ENCODE data around the gene RNF187.
"Not testable (repeated sequence)": the region's sequence is repeated elsewhere in the genome, so short reads cannot be mapped to it uniquely, and the experiment has no call there.

Gene RNF187

DNA sequence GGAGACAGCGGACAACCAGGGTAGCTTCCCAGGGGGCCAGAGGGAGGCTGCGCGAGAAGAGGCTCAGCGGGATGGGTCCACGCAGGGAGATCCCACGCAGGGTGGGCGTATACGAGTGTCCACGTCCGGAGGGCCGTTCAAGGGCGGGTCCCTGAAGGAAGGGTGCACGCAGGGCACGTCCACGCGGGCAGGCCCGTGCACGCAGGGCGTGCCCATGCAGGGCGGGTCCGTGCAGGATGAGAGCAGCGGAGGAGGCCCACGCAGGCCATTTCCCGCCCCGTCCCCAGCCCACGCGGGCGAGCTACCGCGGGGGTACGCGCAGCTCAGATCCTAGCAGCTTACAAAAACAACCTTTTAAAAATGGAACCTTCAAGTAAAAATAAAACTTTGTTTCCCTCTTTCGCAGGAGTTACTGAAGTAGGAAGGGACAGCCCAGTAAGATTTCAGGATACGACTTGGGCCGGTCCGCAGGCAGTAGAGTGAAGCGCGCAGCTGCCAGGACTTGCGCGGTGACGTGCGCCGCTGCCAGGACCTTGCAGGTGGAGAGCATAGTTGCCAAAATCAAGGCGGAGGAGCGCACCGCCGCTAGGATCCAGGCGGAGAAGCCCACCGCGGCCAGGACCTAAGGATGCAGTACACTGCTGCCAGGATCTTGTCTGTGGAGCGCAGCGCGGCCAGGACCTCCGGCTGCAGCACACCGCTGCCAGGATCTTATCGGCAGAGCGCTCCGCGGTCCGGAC, 416 bp upstream of the RNF187 start:
- peak; percentile 56 to 66 for DNase-seq (ENCODE audit: low read depth in 2 of 2)

DNA sequence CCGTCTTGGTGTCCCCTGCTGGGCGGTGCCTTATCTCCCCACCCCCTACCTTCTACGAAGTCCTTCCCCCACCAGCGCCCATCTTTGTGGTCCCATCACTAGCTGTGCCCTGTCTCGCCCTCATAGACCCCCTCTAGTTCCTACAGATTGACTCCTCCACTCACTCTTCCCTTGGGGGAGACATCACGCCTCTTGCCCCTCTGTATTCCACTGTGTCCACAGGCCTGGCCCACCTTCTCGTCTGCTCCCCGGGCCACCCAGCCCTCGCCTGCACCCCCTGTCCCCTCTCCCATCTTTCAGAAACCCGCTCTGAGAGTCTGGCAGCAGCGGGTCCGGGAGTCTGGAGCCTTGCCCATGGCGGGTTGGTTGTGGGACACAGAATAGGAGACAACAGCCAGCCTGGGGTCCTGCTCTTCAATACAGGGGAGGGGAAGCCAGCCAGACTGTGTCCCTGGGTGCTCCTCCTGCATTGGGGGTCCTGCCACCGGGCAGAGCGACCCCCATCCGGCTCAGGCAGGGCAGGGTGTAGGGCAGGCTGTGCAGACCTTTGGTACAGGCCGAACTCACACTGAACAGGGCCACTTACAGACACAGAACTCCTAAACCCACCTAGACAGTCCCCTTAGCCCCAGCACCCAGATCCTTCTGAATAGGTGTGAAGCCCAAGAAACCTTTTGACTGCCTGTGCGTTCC, 1.1 kb downstream of the RNF187 start:
- DNase-seq (ENCODE audit: low read depth in 2 of 2), result no peak

DNA sequence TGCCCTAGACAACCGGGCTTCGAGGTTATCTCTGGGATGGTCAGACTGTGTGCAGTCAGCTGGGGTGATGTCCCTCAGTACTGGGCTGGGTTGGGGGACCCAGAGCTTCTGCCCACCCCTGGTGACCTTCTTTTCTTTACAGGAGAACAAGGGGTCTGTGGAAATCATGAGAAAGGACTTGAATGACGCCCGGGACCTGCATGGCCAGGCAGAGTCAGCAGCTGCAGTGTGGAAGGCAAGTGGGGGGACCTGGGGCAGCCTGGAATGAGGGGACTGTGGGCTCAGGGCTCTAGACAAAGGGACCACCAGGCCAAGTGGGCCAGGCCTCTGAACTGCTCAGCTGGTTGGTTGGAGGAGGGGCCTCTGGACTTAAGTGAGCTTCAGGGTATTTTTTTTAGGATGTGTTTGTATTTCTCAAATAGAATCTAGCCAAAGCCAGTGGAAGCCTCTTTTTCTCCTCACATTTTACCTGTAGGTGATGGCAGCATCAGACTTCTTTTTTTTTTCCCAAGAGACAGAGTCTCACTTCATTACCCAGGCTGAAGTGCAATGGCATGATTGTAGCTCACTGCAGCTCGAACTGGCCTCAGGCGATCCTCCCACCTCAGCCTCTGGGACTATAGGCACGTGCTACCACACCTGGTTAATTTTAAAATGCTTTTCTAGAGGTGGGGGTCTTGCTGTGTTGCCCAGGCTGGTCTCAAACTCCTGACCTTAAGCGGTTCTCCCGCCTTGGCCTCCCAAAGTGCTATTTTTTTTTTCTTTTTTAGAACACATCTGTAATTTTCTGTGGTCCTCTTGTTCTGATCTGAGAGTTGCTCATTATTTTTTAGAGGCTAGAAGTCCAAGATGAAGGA, 1.9 kb downstream of the RNF187 start:
- no peak for DNase-seq (ENCODE audit: low read depth in 2 of 2)

DNA sequence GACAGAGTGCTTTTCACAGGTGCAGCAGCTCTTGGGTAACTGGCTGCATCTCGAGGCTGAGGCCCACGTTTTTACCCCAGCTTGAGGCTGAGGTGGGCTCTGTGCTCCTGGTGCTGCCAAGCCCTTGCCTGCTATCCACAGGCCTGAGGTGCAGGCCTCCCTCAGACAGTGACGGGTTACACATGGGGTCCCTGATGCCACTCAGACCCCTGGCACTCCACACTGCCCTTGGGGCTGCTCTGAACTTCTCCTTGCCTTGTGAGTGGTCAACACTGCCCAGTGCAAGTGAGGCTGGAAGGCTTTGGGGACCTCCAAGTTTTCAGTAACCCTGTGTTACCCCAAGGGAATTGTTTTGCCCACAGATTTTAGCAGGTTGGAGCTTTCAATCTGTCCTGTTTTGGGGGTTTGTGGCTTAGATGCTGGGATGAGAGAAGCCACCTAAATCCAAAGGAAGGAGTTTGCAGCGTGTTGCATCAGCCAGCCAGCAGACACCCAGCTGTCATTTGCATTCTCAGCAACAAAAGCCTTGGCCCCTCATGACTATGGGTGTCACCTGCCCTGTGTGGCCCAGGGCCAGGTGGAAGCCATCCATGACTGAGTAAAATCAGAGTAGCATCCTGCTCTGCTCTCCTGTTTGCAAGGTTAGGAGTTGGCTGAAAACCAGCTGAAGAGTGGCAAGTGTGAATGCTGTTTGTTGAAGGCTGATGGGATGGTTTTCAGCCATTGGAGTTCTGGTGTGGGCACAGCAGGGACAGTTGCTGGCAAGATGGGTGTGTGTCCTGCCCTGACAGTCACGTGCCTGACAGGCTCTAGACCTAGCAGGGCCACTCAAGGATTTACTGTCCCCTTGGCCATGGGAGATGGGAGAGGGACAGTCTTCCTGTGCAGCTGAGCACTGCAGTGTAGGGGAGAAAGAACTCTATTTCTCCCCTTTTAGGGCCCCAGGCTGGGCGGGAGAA, 3.2 kb downstream of the RNF187 start:
- no peak for DNase-seq (ENCODE audit: low read depth in 2 of 2)

DNA sequence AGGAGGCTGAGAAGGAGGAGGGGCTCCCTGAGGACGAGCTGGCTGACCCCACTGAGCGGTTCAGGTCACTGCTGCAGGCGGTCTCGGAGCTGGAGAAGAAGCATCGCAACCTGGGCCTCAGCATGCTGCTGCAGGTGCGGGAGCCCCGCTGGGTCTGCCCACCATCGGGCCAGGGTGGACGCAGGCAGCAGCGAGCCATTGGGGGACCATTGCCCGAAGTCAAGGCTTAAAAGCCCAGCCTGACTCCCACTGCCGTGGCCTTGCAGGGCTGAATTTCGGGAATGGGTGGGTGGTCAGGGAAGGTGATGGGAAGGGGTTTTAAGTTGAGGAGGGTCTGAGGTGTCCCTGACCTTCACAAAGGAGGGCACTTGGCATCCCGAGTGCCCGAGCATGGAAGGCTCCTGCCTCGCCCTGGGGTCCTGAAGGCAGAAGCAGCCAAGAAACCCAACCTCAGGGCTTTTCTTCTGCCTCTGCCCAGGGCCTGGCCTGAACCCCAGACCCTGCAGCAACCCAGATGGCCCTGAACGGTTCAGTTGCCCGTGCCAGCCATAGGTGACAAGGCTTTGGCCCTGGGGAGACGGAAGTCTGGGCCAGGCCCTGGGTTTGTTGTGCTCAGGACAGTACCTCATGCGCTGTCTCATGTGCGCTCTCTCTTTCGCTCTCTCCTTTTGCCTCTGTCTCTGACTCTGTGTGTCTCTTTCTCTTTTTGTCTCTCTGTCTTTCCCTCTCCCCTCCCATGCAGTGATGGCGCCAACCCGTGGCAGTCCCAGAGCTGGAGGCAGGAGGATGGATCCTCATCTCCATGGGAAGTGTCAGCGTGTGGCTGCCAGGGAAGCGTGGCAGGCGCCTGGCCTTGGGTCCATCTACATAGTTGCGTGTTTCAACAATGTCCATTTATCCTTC, 6.2 kb downstream of the RNF187 start:
- no peak for DNase-seq (ENCODE audit: low read depth in 2 of 2)

DNA sequence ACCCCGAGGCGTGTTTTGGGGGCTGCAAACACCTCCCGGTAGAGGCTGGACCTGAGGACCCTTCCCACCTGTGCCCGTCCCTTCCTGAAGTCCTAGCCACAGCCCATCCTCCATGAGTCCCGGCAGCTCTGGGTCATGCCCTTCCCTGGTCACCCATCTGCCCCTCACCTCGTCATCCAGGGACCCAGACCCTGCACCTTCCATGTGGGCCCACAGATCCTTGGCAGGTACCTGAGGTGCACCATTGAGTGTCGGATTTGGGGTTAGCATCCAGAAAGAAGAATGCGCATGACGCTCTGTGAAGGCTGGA, 6.8 kb downstream of the RNF187 start:
- no peak for DNase-seq (ENCODE audit: low read depth in 2 of 2)

DNA sequence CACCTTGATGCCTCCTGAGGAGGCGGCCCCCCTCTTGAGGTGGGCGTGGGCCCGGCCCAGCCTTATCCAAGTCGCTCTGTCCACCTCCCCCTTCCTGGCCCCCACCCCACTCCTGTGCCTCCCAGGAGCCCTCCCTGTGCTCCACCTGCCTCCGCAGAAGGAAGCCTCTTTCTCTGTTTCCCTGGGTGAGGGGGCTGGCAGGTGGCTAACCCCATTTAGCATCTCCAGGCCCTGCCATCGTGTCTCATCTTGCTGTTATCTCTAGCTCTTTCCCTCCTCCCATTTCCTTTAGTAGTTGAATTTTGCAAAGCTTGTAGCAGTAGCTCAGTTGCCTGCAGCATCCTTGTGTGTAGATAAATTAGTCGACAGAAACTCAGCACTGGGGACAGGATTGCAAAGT, 7.2 kb downstream of the RNF187 start:
- no peak for DNase-seq (ENCODE audit: low read depth in 2 of 2)

DNA sequence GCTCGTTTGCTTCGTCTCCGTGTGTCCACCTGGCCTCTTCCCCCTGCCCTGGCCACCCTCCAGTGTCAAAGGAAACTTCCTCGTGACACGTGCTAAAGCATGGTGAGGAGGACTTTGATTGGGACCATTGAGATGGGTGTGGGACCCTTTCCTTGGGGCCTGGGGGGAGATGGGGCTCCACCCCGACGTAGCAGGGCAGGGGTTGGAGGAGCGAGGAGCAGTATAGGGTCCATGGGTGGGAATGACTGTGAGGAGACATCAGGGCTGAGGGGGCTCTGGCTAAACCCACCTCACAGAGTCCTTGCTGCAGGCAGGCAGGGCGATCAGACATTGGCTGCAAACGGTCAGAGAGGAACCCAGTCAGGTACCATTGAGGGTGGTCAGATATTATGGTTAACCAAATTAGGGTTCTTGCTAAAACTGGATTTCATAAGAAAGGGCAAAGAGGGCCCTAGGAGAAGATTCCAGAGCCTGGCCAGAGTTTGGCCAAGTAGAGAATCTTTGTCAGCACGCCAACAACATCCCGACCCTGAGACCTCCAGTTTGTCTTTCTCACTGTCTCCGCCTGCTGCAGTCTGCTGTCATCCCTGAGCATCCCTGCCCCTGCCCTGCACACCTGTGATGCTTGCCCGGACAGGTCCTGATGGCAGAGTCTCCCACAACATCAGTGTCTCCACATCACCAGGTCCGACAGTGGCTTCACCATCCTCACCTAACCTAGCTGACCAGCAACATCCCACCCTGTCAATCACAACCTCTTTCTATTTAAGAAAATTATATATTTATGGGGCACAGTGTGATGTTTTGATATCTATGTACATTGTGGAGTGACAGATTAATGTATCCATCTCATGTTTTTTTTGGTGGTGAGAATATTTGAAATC, 8.0 kb downstream of the RNF187 start:
- DNase-seq (ENCODE audit: low read depth in 2 of 2), result no peak

DNA sequence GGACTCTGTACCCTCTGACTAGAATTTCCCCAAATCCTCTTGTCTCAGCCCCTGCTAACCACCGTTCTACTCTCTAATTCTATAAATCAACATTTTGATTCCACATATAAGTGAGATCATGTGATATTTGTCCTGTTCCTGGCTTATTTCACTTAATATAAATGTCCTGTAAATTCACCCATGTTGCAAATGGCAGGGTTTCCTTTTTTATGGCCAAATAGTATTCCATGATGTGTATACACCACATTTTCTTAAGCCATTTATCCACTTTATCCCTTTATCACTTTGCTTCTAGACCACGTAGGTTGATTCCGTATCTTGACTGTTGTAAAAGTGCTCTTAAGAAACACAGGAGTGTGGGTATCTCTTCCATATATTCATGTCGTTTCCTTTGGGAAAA, 8.9 kb downstream of the RNF187 start:
- DNase-seq (ENCODE audit: low read depth in 2 of 2), result no peak

DNA sequence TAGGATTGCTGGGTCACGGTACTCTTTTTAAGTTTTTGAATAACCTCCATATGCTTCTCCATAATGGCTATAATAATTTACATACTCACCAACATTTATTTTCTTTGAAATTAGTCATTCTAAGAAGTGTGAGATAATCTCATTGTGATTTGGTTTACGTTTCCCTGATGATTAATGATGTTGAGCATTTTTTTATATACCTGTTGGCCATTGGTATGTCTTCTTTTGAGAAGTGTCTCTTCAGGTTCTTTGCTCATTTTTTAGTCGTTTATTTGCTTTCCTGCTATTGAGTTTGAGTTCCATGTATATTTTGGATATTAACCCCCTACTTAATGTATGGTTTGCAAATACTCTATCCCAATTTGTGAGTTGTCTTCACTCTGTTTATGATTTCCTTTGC, 9.3 kb downstream of the RNF187 start:
- DNase-seq (ENCODE audit: low read depth in 2 of 2), result no peak

DNA sequence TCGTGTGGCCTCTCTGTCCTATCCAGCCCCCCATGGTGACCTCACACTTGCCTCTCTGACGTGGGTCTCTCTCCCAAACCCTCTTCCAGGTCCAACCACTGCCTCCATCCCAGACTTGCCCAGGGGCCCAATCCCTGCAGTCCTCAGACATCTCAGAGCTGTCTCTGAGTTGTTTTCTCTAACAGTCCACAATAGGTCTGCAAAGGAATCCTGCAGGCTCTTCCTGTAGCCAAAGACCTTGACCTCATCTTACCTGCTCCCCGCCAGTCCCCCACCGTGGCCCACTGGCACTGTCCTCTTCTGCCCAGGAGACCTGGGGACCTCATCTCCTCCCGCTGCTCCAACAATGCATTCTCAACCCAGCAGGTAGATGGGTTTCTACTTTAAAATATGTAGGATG, 10.0 kb downstream of the RNF187 start:
- no peak for DNase-seq (ENCODE audit: low read depth in 2 of 2)

DNA sequence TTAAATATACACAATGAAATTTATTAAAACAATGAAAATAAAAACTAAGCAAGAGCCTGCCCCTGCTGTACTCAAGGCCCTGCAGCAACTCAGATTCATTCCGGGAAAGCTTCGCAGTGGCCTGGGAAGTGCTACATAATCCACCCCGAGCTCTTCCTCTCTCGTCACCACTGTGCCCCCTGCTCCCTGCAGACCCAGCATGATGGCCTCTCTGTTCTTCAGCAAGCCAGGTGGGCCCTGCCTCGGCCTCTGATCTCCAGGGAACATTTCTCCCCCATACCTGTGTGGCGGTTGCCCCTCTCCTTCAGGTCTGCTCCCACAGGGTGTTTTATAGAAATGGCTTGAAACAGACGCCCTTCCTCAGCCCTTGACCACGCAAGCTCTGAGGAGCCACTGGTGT, 10.6 kb downstream of the RNF187 start:
- no peak for DNase-seq (ENCODE audit: low read depth in 2 of 2)

DNA sequence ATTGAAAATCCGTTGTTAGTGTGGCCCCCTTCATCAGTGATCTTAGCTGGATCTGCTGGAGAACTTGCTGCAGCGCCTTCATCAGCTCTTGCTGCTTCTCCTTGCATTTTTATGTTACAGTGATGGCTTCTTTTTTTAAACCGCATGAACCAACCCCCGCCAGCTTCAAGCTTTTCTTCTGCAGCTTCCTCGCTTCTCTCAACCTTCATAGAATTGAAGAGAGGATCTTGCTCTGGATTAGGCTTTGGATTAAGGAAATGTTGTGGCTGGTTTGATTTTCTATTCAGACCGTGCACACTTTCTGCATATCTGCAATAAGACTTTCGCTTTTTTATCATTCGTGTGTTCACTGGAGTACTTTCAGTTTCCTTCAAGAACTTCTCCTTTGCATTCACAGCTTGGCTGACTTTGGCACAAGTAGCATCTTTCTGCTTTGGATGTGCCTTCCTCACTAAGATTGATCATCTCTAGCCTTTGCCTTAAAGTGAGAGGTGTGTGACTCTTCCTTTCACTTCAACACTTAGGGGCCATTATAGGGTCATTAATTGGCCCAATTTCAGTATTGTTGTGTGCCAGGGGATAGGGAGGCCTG, 13.1 kb downstream of the RNF187 start:
- no peak for DNase-seq (ENCODE audit: low read depth in 2 of 2)

DNA sequence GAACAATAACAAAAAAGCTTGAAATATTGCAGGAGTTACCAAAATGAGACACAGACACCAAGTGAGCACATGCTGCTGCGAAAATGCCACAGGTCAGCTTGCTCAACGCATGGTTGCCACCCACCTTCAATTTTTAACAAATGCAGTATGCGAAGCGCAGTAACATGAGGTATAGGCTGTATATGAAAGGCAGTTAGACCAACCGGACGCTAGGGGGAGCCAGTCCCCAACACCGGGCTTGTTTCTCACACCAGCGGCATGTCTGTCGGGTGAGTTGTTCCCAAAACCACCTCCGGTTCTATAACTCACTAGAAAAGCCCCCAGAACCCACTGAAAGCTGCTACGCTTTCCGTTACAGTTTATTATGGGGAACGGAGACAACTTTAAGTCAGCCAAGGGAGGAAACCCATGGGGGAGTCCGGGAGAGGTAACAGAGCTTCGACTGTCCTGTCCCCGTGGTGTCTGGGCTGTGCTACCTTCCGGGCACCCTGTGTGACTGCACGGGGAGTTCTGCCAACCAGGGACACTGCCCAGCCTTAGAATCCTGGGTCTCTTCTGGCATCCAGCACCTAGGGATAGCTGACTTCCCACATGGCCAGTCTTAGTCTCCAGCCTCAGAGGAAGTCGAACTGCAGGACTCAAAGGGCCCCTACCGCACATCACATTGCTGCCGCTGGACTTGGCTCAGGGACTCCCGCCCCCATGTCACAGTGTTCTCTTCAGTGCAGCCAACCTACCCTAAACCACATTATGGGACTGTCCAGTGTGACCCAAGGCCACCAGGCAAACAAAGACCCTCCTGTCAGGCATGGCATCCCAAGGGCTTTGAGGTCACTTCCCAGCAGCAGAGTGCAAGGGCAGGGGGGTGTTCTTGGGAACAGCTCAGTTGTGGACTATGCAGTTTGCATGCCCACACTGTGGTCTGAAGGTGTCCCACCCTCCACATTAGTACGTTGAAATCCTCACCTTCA, 14.0 kb downstream of the RNF187 start:
- peak; percentile 78 to 84 for DNase-seq (ENCODE audit: low read depth in 2 of 2)

DNA sequence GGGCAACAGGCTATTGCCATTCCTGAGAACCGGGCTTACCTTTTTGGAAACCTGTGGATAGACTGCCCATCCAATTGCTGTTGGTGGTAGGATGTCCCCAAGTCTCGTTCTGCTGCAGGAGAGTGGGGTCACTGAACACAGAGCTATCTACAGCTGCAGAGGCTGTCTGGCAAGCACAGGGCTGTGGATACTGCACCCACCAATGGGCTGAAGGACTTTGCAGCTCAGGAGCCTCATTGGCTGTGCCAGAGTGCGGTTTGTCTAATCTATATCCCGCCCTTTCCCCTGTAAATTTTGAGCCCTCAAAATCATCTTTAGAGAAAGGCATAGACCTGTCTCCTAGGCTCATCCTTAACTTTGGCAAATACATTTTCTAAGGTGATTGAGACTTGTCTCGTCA, 15.3 kb downstream of the RNF187 start:
- DNase-seq (ENCODE audit: low read depth in 2 of 2), result no peak

DNA sequence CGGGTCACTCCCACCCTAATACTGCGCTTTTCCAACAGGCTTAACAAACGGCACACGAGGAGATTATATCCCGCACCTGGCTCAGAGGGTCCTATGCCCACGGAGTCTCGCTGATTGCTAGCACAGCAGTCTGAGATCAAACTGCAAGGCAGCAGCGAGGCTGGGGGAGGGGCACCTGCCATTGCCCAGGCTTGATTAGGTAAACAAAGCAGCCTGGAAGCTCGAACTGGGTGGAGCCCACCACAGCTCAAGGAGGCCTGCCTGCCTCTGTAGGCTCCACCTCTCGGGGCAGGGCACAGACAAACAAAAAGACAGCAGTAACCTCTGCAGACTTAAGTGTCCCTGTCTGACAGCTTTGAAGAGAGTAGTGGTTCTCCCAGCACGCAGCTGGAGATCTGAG, 18.8 kb downstream of the RNF187 start:
- DNase-seq (ENCODE audit: low read depth in 2 of 2), result not testable (repeated sequence)

DNA sequence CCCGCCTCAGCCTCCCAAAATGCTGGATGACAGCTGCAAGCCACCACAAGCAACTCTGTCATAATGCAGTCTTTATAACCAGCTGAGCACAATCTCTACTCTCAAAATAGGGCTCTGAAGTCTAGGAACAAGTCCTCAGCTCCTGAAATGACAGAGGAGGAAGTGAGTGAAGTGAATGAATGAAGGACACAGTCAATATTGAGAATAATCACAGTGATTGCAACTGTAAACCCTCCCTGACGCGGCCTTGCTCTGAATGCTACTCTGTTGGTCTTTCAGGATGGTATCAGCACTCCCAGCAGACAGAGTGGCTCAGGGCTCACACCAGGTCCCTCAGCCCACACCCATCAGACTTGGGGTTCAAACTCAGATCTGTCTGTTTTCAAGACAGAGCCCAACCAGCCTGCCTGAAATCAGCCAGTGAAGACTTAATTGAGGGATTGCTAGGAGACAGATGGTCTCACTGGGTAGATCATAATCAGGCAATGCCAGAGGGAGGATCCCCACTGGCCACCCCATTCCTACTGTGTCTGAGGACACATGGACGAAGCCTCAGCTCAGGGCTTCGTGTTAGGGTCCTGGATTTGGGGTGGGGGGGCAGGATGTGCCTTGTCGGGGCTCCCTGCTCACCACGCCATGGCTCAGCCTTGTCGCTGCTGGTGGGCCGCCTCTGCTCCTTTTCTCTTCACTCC, 20.9 kb downstream of the RNF187 start:
- DNase-seq (ENCODE audit: low read depth in 2 of 2), result no peak
